ENCODE data around the gene SFI1.

Gene SFI1

DNA sequence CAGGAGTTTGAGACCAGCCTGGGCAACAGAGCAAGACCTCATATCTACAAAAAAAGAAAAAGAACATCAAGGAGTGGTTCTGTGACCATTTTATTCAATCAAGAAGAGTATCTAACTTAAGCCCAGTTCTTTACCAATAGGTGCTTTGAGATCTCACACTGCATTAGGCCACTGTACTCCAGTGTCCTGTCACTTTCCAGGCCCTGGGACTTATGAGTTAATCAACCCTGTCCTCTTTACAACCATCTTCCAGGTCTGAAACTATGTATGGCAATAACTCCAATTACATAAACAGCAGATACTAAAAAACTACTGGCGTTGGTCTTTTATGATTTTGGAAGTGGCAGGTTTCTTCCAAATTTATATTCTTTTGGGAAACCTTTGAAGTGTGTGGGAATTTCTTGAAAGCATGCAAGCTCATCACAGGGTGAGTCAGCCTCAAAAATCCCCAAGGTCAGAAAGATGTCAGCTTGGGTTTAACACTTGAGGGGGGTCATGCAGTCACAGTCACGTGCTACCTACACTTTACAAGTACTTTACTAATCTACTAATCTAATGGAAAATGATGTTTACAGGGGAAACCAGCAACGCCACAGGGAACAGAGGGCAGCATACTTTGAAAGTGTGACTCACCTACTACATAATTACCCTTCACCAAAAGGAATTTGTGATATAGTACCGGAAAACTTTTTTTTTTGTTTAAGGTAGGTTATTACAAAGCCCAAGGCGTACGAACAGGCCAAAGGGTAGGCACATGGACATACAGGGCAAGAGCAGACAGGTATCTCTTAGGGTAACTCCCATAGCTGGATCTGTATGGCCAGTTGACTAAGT lies 150.1 kb downstream of the SFI1 start (continued):
- TF ChIP-seq, protein P1, sequence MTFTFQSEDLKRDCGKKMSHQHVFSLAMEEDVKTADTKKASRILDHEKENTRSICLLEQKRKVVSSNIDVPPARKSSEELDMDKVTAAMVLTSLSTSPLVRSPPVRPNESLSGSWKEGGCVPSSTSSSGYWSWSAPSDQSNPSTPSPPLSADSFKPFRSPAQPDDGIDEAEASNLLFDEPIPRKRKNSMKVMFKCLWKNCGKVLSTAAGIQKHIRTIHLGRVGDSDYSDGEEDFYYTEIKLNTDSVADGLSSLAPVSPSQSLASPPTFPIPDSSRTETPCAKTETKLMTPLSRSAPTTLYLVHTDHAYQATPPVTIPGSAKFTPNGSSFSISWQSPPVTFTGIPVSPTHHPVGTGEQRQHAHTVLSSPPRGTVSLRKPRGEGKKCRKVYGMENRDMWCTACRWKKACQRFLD (tag by site-specific recombination; IDR thresholded peaks at IDR 0.05) = no peak
- no peak for TF ChIP-seq ZNF792 (tag by site-specific recombination; IDR thresholded peaks at IDR 0.05)
- TF ChIP-seq ZNF354C (tag by site-specific recombination; IDR thresholded peaks at IDR 0.05; ENCODE audit: borderline replicate concordance, low read depth) = no peak
- no peak for TF ChIP-seq ZBTB20 (tag by site-specific recombination; IDR thresholded peaks at IDR 0.05)
- TF ChIP-seq ZNF701 (tag by site-specific recombination; IDR thresholded peaks at IDR 0.05) = no peak
- TF ChIP-seq ZNF37A (tag by site-specific recombination; IDR thresholded peaks at IDR 0.05) = no peak
- peak; percentile 96 for TF ChIP-seq SP7 (tag by site-specific recombination; IDR thresholded peaks at IDR 0.05)
- no peak for TF ChIP-seq ZNF404 (tag by site-specific recombination; IDR thresholded peaks at IDR 0.05)
- TF ChIP-seq, protein P2, sequence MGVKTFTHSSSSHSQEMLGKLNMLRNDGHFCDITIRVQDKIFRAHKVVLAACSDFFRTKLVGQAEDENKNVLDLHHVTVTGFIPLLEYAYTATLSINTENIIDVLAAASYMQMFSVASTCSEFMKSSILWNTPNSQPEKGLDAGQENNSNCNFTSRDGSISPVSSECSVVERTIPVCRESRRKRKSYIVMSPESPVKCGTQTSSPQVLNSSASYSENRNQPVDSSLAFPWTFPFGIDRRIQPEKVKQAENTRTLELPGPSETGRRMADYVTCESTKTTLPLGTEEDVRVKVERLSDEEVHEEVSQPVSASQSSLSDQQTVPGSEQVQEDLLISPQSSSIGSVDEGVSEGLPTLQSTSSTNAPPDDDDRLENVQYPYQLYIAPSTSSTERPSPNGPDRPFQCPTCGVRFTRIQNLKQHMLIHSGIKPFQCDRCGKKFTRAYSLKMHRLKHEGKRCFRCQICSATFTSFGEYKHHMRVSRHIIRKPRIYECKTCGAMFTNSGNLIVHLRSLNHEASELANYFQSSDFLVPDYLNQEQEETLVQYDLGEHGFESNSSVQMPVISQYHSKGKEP (tag by site-specific recombination; IDR thresholded peaks at IDR 0.05) = no peak
- no peak for TF ChIP-seq ZNF837 (tag by site-specific recombination; IDR thresholded peaks at IDR 0.05)
- TF ChIP-seq ZNF670 (tag by site-specific recombination; IDR thresholded peaks at IDR 0.05; ENCODE audit: low read depth) = no peak
- TF ChIP-seq, protein P3, sequence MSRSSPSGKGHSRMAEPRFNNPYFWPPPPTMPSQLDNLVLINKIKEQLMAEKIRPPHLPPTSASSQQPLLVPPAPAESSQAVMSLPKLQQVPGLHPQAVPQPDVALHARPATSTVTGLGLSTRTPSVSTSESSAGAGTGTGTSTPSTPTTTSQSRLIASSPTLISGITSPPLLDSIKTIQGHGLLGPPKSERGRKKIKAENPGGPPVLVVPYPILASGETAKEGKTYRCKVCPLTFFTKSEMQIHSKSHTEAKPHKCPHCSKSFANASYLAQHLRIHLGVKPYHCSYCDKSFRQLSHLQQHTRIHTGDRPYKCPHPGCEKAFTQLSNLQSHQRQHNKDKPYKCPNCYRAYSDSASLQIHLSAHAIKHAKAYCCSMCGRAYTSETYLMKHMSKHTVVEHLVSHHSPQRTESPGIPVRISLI (tag by site-specific recombination; IDR thresholded peaks at IDR 0.05) = peak; percentile 81; the same call in 1 of the 2 replicates
- no peak for TF ChIP-seq OVOL3 (tag by site-specific recombination; IDR thresholded peaks at IDR 0.05)
- TF ChIP-seq, protein P4, sequence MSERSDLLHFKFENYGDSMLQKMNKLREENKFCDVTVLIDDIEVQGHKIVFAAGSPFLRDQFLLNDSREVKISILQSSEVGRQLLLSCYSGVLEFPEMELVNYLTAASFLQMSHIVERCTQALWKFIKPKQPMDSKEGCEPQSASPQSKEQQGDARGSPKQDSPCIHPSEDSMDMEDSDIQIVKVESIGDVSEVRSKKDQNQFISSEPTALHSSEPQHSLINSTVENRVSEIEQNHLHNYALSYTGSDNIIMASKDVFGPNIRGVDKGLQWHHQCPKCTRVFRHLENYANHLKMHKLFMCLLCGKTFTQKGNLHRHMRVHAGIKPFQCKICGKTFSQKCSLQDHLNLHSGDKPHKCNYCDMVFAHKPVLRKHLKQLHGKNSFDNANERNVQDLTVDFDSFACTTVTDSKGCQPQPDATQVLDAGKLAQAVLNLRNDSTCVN (tag by site-specific recombination; optimal IDR thresholded peaks at IDR 0.05) = no peak
- TF ChIP-seq ZNF830 (tag by site-specific recombination; IDR thresholded peaks at IDR 0.05; ENCODE audit: low read depth) = no peak
- 0 out of 2 replicates have a peak, but pooled peaks have one; percentile 14 for TF ChIP-seq ZNF558 (tag by site-specific recombination; IDR thresholded peaks at IDR 0.05)
- TF ChIP-seq ZNF23 (tag by site-specific recombination; IDR thresholded peaks at IDR 0.05; ENCODE audit: borderline replicate concordance) = no peak
- TF ChIP-seq KLF8 (tag by site-specific recombination; IDR thresholded peaks at IDR 0.05) = peak; percentile 52; the same call in 1 of the 2 replicates
- no peak for TF ChIP-seq MZF1 (tag by site-specific recombination; IDR thresholded peaks at IDR 0.05; ENCODE audit: borderline replicate concordance)
- no peak for TF ChIP-seq ZNF311 (tag by site-specific recombination; IDR thresholded peaks at IDR 0.05; ENCODE audit: borderline replicate concordance)
- TF ChIP-seq, protein P5, sequence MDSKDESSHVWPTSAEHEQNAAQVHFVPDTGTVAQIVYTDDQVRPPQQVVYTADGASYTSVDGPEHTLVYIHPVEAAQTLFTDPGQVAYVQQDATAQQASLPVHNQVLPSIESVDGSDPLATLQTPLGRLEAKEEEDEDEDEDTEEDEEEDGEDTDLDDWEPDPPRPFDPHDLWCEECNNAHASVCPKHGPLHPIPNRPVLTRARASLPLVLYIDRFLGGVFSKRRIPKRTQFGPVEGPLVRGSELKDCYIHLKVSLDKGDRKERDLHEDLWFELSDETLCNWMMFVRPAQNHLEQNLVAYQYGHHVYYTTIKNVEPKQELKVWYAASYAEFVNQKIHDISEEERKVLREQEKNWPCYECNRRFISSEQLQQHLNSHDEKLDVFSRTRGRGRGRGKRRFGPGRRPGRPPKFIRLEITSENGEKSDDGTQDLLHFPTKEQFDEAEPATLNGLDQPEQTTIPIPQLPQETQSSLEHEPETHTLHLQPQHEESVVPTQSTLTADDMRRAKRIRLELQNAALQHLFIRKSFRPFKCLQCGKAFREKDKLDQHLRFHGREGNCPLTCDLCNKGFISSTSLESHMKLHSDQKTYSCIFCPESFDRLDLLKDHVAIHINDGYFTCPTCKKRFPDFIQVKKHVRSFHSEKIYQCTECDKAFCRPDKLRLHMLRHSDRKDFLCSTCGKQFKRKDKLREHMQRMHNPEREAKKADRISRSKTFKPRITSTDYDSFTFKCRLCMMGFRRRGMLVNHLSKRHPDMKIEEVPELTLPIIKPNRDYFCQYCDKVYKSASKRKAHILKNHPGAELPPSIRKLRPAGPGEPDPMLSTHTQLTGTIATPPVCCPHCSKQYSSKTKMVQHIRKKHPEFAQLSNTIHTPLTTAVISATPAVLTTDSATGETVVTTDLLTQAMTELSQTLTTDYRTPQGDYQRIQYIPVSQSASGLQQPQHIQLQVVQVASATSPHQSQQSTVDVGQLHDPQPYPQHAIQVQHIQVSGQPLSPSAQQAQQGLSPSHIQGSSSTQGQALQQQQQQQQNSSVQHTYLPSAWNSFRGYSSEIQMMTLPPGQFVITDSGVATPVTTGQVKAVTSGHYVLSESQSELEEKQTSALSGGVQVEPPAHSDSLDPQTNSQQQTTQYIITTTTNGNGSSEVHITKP (tag by site-specific recombination; IDR thresholded peaks at IDR 0.05) = peak; percentile 29
- TF ChIP-seq, protein P6, sequence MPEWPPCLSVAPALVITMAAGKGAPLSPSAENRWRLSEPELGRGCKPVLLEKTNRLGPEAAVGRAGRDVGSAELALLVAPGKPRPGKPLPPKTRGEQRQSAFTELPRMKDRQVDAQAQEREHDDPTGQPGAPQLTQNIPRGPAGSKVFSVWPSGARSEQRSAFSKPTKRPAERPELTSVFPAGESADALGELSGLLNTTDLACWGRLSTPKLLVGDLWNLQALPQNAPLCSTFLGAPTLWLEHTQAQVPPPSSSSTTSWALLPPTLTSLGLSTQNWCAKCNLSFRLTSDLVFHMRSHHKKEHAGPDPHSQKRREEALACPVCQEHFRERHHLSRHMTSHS (tag by site-specific recombination; IDR thresholded peaks at IDR 0.05) = no peak
- TF ChIP-seq, protein P7, sequence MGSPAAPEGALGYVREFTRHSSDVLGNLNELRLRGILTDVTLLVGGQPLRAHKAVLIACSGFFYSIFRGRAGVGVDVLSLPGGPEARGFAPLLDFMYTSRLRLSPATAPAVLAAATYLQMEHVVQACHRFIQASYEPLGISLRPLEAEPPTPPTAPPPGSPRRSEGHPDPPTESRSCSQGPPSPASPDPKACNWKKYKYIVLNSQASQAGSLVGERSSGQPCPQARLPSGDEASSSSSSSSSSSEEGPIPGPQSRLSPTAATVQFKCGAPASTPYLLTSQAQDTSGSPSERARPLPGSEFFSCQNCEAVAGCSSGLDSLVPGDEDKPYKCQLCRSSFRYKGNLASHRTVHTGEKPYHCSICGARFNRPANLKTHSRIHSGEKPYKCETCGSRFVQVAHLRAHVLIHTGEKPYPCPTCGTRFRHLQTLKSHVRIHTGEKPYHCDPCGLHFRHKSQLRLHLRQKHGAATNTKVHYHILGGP (tag by site-specific recombination; IDR thresholded peaks at IDR 0.05) = peak; percentile 69
- TF ChIP-seq KLF1 (tag by site-specific recombination; IDR thresholded peaks at IDR 0.05) = no peak
- TF ChIP-seq, protein P8, sequence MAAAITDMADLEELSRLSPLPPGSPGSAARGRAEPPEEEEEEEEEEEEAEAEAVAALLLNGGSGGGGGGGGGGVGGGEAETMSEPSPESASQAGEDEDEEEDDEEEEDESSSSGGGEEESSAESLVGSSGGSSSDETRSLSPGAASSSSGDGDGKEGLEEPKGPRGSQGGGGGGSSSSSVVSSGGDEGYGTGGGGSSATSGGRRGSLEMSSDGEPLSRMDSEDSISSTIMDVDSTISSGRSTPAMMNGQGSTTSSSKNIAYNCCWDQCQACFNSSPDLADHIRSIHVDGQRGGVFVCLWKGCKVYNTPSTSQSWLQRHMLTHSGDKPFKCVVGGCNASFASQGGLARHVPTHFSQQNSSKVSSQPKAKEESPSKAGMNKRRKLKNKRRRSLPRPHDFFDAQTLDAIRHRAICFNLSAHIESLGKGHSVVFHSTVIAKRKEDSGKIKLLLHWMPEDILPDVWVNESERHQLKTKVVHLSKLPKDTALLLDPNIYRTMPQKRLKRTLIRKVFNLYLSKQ (tag by site-specific recombination; IDR thresholded peaks at IDR 0.05; ENCODE audit: borderline replicate concordance) = no peak
- TF ChIP-seq KLF10 (tag by site-specific recombination; IDR thresholded peaks at IDR 0.05) = peak; percentile 70
- no peak for TF ChIP-seq ZNF514 (tag by site-specific recombination; IDR thresholded peaks at IDR 0.05)
